Jurkat, Clone E6-1 (cell line): ENCODE results near the gene MYOT.
A peak's percentile ranks its signal among the peaks of the same experiment; 100 is the strongest.

Experiments
- DNase-seq: peaks from one replicate; pipeline ENCODE4 v3.0.0-alpha.2; 2011; ENCODE audit warnings: low read depth, low spot score
- H3K4me3 ChIP-seq: 2 replicates; pipeline ENCODE4 v1.5.1; 2011; ENCODE audit warnings: mild to moderate bottlenecking, low read length, control low read depth, moderate library complexity

Gene MYOT

GRCh38 chr5:137890845-137891244 lies 23.2 kb downstream of the MYOT start:
- no peak for DNase-seq
- no peak overlapping the region for H3K4me3 ChIP-seq

- H3K4me3 ChIP-seq: no peak overlapping the region
- DNase-seq: no peak
Observed at GRCh38 chr5:137891849-137892248, 24.2 kb downstream of the MYOT start.

GRCh38 chr5:137894586-137894985 lies 26.9 kb downstream of the MYOT start:
- DNase-seq: no peak
- no peak overlapping the region for H3K4me3 ChIP-seq

GRCh38 chr5:137896560-137896959 lies 28.9 kb downstream of the MYOT start:
- no peak for DNase-seq
- no peak overlapping the region for H3K4me3 ChIP-seq

- no peak overlapping the region for H3K4me3 ChIP-seq
- DNase-seq: no peak
Observed at GRCh38 chr5:137899493-137899892, 31.8 kb downstream of the MYOT start.

GRCh38 chr5:137901011-137901817 lies 33.6 kb downstream of the MYOT start:
- DNase-seq: no peak
- H3K4me3 ChIP-seq: no peak overlapping the region

GRCh38 chr5:137902408-137903133 lies 34.9 kb downstream of the MYOT start:
- H3K4me3 ChIP-seq: no peak overlapping the region
- DNase-seq: peak; percentile 23

- no peak overlapping the region for H3K4me3 ChIP-seq
- no peak for DNase-seq
Observed at GRCh38 chr5:137914758-137915157, 47.1 kb downstream of the MYOT start.

- DNase-seq: no peak
- no peak overlapping the region for H3K4me3 ChIP-seq
Observed at GRCh38 chr5:137916923-137917322, 49.3 kb downstream of the MYOT start.

GRCh38 chr5:137921931-137922330 lies 54.3 kb downstream of the MYOT start:
- no peak overlapping the region for H3K4me3 ChIP-seq
- DNase-seq: no peak

- DNase-seq: no peak
- no peak overlapping the region for H3K4me3 ChIP-seq
Observed at GRCh38 chr5:137923856-137924255, 56.2 kb downstream of the MYOT start.

- H3K4me3 ChIP-seq: no peak overlapping the region
- DNase-seq: no peak
Observed at GRCh38 chr5:137932800-137933199, 65.1 kb downstream of the MYOT start.

GRCh38 chr5:137933491-137933911 lies 65.8 kb downstream of the MYOT start:
- DNase-seq: no peak
- no peak overlapping the region for H3K4me3 ChIP-seq

GRCh38 chr5:137935190-137935589 lies 67.5 kb downstream of the MYOT start:
- no peak for DNase-seq
- H3K4me3 ChIP-seq: no peak overlapping the region

- DNase-seq: no peak
- H3K4me3 ChIP-seq: no peak overlapping the region
Observed at GRCh38 chr5:137935694-137936093, 68.0 kb downstream of the MYOT start.
